MM.1S (cell line): ENCODE measurements around the gene FAM53A.

Source experiments
- DNase-seq: peaks from one replicate; pipeline ENCODE4 v3.0.0-alpha.2; 2015
- H2AFZ ChIP-seq: fragments of 300-600 bp; sonication (generic); 2 replicates; pipeline ENCODE4 v1.6.0; 2016; ENCODE audit warnings: antibody characterized with exemption, low read length
- H3F3A ChIP-seq: fragments of 300-600 bp; sonication (generic); 2 replicates; pipeline ENCODE4 v1.6.1; 2016; ENCODE audit warnings: mild to moderate bottlenecking, antibody characterized with exemption, low read length, moderate library complexity, mixed read lengths; ENCODE audit not compliant: insufficient read depth
- H3K27ac ChIP-seq: fragments of 300-600 bp; sonication (generic); 2 replicates; pipeline ENCODE4 v1.5.1; 2016; ENCODE audit warnings: mild to moderate bottlenecking, low read length
- H3K27me3 ChIP-seq: fragments of 300-600 bp; sonication (generic); replicated peaks from 2 replicates; pipeline ENCODE4 v1.6.0; 2016; ENCODE audit warnings: low read length; ENCODE audit not compliant: insufficient read depth
- H3K36me3 ChIP-seq: fragments of 300-600 bp; sonication (generic); replicated peaks from 2 replicates; pipeline ENCODE4 v1.6.1; 2016; ENCODE audit warnings: mild to moderate bottlenecking, low read length, mixed read lengths; ENCODE audit not compliant: insufficient read depth
- H3K4me1 ChIP-seq: fragments of 300-600 bp; sonication (generic); 2 replicates; pipeline ENCODE4 v1.6.1; 2016; ENCODE audit warnings: low read length, mixed read lengths
- H3K4me2 ChIP-seq: fragments of 300-600 bp; sonication (generic); 2 replicates; pipeline ENCODE4 v1.6.0; 2016; ENCODE audit warnings: low read depth, low read length
- H3K4me3 ChIP-seq: fragments of 300-600 bp; sonication (generic); 2 replicates; pipeline ENCODE4 v1.5.1; 2016; ENCODE audit warnings: low read length, mixed read lengths
- H3K79me2 ChIP-seq: fragments of 300-600 bp; sonication (generic); 2 replicates; pipeline ENCODE4 v1.6.1; 2016; ENCODE audit warnings: mixed run types, low read length, mixed read lengths
- H3K9ac ChIP-seq: fragments of 300-600 bp; sonication (generic); 2 replicates; pipeline ENCODE4 v1.6.1; 2016; ENCODE audit warnings: low read length, mixed read lengths
- H3K9me2 ChIP-seq: fragments of 300-600 bp; sonication (generic); replicated peaks from 2 replicates; pipeline ENCODE4 v1.6.1; 2016; ENCODE audit warnings: mild to moderate bottlenecking, low read length, mixed read lengths; ENCODE audit not compliant: insufficient read depth
- H3K9me3 ChIP-seq: fragments of 300-600 bp; sonication (generic); replicated peaks from 2 replicates; pipeline ENCODE4 v1.6.1; 2016; ENCODE audit warnings: mild to moderate bottlenecking, low read length, mixed read lengths; ENCODE audit not compliant: insufficient read depth
- H4K20me1 ChIP-seq: fragments of 300-600 bp; sonication (generic); 2 replicates; pipeline ENCODE4 v1.6.1; 2016; ENCODE audit warnings: mild to moderate bottlenecking, low read length, moderate library complexity, mixed read lengths; ENCODE audit not compliant: insufficient read depth
- EZH2 ChIP-seq: fragments of 300-600 bp; sonication (generic); optimal IDR thresholded peaks from 2 replicates; pipeline ENCODE3; 2017; ENCODE audit warnings: low read depth, mild to moderate bottlenecking, antibody characterized with exemption, low read length, mixed read lengths
- EZH2phosphoT487 ChIP-seq: fragments of 300-600 bp; sonication (generic); IDR thresholded peaks from 2 replicates; pipeline ENCODE4 v1.6.1; 2018; ENCODE audit warnings: antibody characterized with exemption, low read length
- TF ChIP-seq, protein P1 (sequence below): fragments of 300-600 bp; sonication (generic); IDR thresholded peaks from 2 replicates; pipeline ENCODE4 v1.5.1; 2016; ENCODE audit warnings: antibody characterized with exemption, low read length, mixed read lengths

The FAM53A gene

DNA sequence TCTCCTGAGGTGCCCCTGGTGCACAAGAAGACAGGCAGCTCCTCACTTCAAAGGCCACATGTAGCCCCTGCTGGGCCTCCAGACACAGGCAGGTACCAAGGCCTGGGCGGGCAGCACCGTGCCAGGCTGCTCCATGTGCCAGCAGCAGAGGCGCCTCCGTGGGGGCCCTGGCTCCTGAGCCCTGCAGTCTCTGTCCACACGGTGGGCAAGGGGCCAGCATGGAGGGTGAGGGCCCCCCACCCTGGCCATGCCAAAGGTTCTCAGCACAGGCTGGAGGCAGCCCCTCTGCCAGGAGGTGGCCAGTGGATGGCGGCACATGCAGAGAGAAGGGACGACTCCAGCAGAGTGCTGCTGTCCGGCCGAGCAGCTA, 72.6 kb downstream of the FAM53A start:
- no peak overlapping the region for H2AFZ ChIP-seq
- no peak overlapping the region for H3K4me2 ChIP-seq
- H3K27ac ChIP-seq: no peak overlapping the region
- no peak for TF ChIP-seq EZH2phosphoT487
- no peak for TF ChIP-seq EZH2
- TF ChIP-seq, protein P1, sequence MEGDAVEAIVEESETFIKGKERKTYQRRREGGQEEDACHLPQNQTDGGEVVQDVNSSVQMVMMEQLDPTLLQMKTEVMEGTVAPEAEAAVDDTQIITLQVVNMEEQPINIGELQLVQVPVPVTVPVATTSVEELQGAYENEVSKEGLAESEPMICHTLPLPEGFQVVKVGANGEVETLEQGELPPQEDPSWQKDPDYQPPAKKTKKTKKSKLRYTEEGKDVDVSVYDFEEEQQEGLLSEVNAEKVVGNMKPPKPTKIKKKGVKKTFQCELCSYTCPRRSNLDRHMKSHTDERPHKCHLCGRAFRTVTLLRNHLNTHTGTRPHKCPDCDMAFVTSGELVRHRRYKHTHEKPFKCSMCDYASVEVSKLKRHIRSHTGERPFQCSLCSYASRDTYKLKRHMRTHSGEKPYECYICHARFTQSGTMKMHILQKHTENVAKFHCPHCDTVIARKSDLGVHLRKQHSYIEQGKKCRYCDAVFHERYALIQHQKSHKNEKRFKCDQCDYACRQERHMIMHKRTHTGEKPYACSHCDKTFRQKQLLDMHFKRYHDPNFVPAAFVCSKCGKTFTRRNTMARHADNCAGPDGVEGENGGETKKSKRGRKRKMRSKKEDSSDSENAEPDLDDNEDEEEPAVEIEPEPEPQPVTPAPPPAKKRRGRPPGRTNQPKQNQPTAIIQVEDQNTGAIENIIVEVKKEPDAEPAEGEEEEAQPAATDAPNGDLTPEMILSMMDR: no peak
- H3K27me3 ChIP-seq: peaks cover 8% of the 10 kb centered on the region
- H3K4me3 ChIP-seq: no peak overlapping the region
- H3K9me3 ChIP-seq: no peaks in the 10 kb centered on the region
- no peaks in the 10 kb centered on the region for H3F3A ChIP-seq
- no peaks in the 10 kb centered on the region for H4K20me1 ChIP-seq
- H3K4me1 ChIP-seq: no peaks in the 10 kb centered on the region
- H3K79me2 ChIP-seq: no peaks in the 10 kb centered on the region
- DNase-seq: no peak
- H3K36me3 ChIP-seq: no peaks in the 10 kb centered on the region
- no peaks in the 10 kb centered on the region for H3K9me2 ChIP-seq
- no peak overlapping the region for H3K9ac ChIP-seq

DNA sequence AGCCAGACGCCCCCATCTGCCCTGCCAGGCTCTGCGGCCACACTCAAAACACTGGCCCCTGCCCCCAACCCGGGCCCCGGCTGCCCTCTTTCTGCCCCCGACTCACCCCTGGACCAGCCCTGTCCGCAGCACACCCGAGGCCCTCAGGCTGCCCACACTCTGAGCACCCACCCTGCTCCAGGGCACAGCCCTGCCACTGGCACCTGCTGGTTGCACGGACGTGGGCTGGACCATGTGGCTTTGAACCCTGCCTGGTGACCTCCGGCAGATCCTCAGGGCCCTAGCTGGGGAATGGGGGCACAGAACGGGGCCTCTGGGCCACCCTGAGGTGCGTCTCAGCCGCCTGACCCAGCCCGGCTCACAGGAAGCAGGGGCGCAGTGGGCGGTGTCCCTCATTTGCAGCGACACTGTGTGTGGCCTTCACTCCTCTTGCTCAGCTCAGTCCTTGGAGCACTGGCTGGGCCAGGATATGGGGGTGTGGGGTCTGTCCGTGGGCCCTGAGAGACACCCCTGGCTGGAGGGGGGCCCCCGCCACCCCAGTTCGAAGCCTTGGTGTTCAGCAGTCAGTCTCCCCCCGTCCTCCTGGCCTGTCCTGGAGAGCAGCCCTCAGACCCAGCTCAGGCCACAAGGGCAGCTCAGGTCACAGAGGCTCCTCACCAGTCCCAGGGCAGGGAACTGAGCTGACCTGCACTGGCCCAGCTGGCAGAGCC, 73.2 kb downstream of the FAM53A start:
- no peaks in the 10 kb centered on the region for H3F3A ChIP-seq
- no peak for TF ChIP-seq EZH2
- no peak for TF ChIP-seq EZH2phosphoT487
- TF ChIP-seq, protein P1: no peak

DNA sequence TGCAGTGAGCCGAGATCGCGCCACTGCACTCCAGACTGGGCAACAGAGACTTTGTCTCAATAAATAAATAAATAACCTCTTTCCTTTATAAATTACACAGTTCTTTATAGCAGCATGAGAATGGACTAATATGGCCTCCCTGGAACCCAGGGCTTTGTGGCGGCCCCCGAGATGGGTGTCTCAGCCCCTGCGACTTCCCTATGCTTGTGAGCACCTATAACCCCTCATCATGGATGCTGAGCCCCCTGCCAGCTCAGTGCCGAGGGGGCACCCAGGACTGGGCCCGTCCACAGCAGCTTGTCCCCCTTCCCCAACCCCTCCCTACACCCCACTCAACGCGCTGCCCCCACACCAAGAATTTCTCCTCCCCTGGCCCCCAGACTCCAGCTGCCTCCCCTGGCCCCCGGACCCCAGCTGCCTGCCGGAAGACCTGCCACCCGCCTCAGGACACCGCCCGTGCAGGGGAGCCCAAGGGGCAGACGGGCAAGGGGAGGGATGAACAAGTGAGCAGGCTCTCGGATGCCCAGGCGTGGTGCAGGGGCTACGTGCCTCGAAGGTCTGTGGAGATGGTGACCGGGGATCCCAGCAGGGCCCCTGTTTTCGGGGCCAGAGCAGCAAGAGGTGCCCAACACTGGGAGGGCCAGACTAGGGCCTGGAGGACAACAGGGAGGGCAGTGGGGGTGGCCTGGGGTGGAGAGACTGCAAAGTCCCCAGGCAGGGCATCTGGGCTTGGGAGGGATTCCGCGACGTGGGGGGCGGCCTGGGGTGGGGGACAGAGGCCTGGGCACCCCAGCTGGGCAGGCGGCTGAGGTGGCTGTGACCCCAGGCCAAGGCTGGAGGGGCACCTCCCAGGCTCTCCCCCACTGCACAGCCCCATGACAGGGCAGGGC, 74.0 kb downstream of the FAM53A start:
- H3K27ac ChIP-seq: no peak overlapping the region
- H2AFZ ChIP-seq: no peak overlapping the region
- H3K36me3 ChIP-seq: no peaks in the 10 kb centered on the region
- DNase-seq: no peak
- peaks cover 4% of the 10 kb centered on the region; the same call in 1 of the 2 replicates for H3K27me3 ChIP-seq
- no peaks in the 10 kb centered on the region for H3K9me3 ChIP-seq
- no peaks in the 10 kb centered on the region for H4K20me1 ChIP-seq
- TF ChIP-seq EZH2: no peak
- TF ChIP-seq, protein P1: no peak
- no peak for TF ChIP-seq EZH2phosphoT487
- H3K4me2 ChIP-seq: no peak overlapping the region
- no peak overlapping the region for H3K4me3 ChIP-seq
- H3F3A ChIP-seq: no peaks in the 10 kb centered on the region
- H3K79me2 ChIP-seq: no peaks in the 10 kb centered on the region
- H3K9me2 ChIP-seq: no peaks in the 10 kb centered on the region
- no peaks in the 10 kb centered on the region for H3K4me1 ChIP-seq
- no peak overlapping the region for H3K9ac ChIP-seq

More for the DNA sequence above, 73.2 kb downstream of the FAM53A start:
- Histone ChIP-seq H3K9me3 (no peaks in the 10 kb centered on the region), H3K4me1 (no peaks in the 10 kb centered on the region), H3K4me3 (no peak overlapping the region), H2AFZ (no peak overlapping the region), H3K36me3 (no peaks in the 10 kb centered on the region), H3K9ac (no peak overlapping the region), H3K9me2 (no peaks in the 10 kb centered on the region), H3K4me2 (no peak overlapping the region), H3K27me3 (peaks cover 4% of the 10 kb centered on the region; the same call in 1 of the 2 replicates), H3K79me2 (no peaks in the 10 kb centered on the region), H4K20me1 (no peaks in the 10 kb centered on the region), H3K27ac (no peak overlapping the region)
- DNase-seq: no peak
